ENCODE data around the gene ANKS3.

DNA sequence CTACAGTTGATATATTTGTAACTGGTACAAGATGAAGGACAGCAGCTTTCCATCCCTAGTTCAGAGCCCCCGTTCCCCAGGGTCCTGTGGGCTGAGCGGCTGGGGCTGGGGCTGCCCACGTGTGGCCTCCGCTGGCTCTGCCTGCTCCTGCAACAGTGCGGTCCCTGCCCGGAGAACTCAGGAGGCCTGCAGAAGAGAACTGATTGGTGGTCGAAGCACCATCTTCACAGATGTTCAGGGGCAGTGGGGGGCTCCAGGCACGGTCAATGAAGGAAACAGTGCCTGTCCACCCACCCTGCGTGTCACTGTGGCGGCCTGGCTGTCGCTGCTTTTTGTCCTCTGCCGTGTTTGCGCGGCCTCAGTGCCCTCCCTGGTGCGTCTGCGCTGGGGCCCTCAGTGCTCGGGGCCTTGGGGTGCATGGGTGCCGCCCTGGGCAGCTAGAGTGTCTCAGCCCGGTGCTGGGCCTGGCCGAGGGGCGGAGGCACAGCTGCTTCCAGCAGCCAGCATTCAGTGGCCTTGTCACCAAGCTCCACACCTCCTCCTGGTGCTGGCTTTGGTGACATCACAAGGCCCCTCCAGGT lies 44.9 kb downstream of the ANKS3 start:
- no peak for TF ChIP-seq CTCF (IDR thresholded peaks at IDR 0.05 in 4 of 5, conservative IDR thresholded peaks at IDR 0.05 in 1 of 5)
- TF ChIP-seq POLR2A (IDR thresholded peaks at IDR 0.05) = no peak

All from gastrocnemius medialis (tissue), 4 donors.